Breast epithelium (tissue), 4 donors: ENCODE data around the gene CHMP4B. TPM values are rescaled to one million over a fixed set of nuclear protein-coding genes. Genes with fewer than 3 reads are reported as not detected.

ENCODE experiments used
- DNase-seq, 2 donors: peaks; one replicate each; pipeline ENCODE4 v3.0.0-alpha.2; 2019; ENCODE audit warnings: low spot score in 2 of 2
- H3K27ac ChIP-seq, 2 donors: fragments of 200-600 bp; sonication (generic) in 1 of 2; one replicate each; pipeline ENCODE4 v1.5.1; 2016 to 2019; ENCODE audit warnings: mild to moderate bottlenecking in 1 of 2
- H3K27me3 ChIP-seq, 2 donors: fragments of 200-600 bp; sonication (generic) in 1 of 2; one replicate each; pipeline versions ENCODE4 v1.5.1 to v1.6.0; 2017 to 2019; ENCODE audit warnings: control low read depth in 1 of 2, mild to moderate bottlenecking in 1 of 2
- H3K36me3 ChIP-seq: fragments of 200-600 bp; one replicate; pipeline ENCODE4 v1.5.1; 2019
- H3K4me1 ChIP-seq, 2 donors: fragments of 200-600 bp; sonication (generic); one replicate each; pipeline ENCODE4 v1.5.1; 2016 to 2019; ENCODE audit warnings: control low read depth in 1 of 2
- H3K4me3 ChIP-seq, 3 donors: fragments of 200-600 bp; sonication (generic); 1 replicate in 2 of 3; 2 replicates in 1 of 3; pipeline ENCODE4 v1.5.1; 2016 to 2019; ENCODE audit warnings: mild to moderate bottlenecking in 3 of 3, moderate library complexity in 2 of 3
- H3K9me3 ChIP-seq, 2 donors: fragments of 200-600 bp; sonication (generic) in 1 of 2; one replicate each; pipeline ENCODE4 v1.5.1; 2016 to 2019; ENCODE audit warnings: control low read depth in 1 of 2
- CTCF ChIP-seq, 3 donors: fragments of 450-650 bp; IDR thresholded peaks; one replicate each; pipeline ENCODE4 v1.5.1; 2016 to 2017; ENCODE audit warnings: antibody characterized with exemption in 3 of 3, mild to moderate bottlenecking in 3 of 3, moderate library complexity in 3 of 3
- POLR2A ChIP-seq: fragments of 450-650 bp; IDR thresholded peaks from one replicate; pipeline ENCODE4 v1.6.1; 2016; ENCODE audit warnings: antibody characterized with exemption, mild to moderate bottlenecking, moderate library complexity
- POLR2AphosphoS5 ChIP-seq, 3 donors: sonication (generic); formaldehyde crosslinking; IDR thresholded peaks; one replicate each; pipeline ENCODE4 v1.6.1; 2017; ENCODE audit warnings: antibody characterized with exemption in 3 of 3
- intact Hi-C: fragments of 100-400 bp; cut with DNase I; formaldehyde crosslinking; loops from one replicate; pipeline ENCODE4 v1.15.1; 2023; ENCODE audit warnings: low total_unique reads
- total RNA-seq, 3 donors: library from RNA; depleted of rRNA; stranded (reverse); fragments of >200 nt; gene quantifications; one replicate each; pipeline ENCODE4 v1.1.0, GENCODE V29; 2016

Gene CHMP4B
- total RNA-seq, 3 donors from 2014 or later, result 76.4 to 106 (median 95.4) TPM

GRCh38 chr20:33866398-33867100 lies 55.4 kb downstream of the CHMP4B start:
- Histone ChIP-seq H3K36me3 (no peaks in the 10 kb centered on the region), H3K9me3 (no peaks in the 10 kb centered on the region), H3K4me3 (no peak overlapping the region), H3K27ac (no peak overlapping the region), H3K27me3 (no peaks in the 10 kb centered on the region), H3K4me1 (no peaks in the 10 kb centered on the region)
- TF ChIP-seq POLR2AphosphoS5 (IDR thresholded peaks at IDR 0.05) (no peak), POLR2A (no peak), CTCF (IDR thresholded peaks at IDR 0.05) (no peak)
- DNase-seq, result no peak
- intact Hi-C loops, result no loop called here

- Histone ChIP-seq H3K4me1 (no peaks in the 10 kb centered on the region), H3K9me3 (no peaks in the 10 kb centered on the region), H3K27me3 (no peaks in the 10 kb centered on the region), H3K36me3 (no peaks in the 10 kb centered on the region), H3K27ac (no peak overlapping the region), H3K4me3 (no peak overlapping the region)
- no peak for DNase-seq
- no peak for TF ChIP-seq POLR2AphosphoS5 (IDR thresholded peaks at IDR 0.05)
- no peak for TF ChIP-seq POLR2A
- no peak for TF ChIP-seq CTCF (IDR thresholded peaks at IDR 0.05)
- intact Hi-C loops, result no loop called here
These were observed 56.9 kb downstream of the CHMP4B start for GRCh38 chr20:33868042-33868441.

GRCh38 chr20:33868595-33868994 lies 57.4 kb downstream of the CHMP4B start:
- Histone ChIP-seq H3K4me3 (no peak overlapping the region), H3K36me3 (no peaks in the 10 kb centered on the region), H3K4me1 (no peaks in the 10 kb centered on the region), H3K9me3 (no peaks in the 10 kb centered on the region), H3K27ac (no peak overlapping the region), H3K27me3 (no peaks in the 10 kb centered on the region)
- no peak for TF ChIP-seq POLR2AphosphoS5 (IDR thresholded peaks at IDR 0.05)
- TF ChIP-seq CTCF (IDR thresholded peaks at IDR 0.05), result no peak
- TF ChIP-seq POLR2A, result no peak
- intact Hi-C loops, result no loop called here
- no peak for DNase-seq

- no peak for DNase-seq
- H3K9me3 ChIP-seq, result no peaks in the 10 kb centered on the region
- intact Hi-C loops, result no loop called here
- H3K4me1 ChIP-seq, result no peaks in the 10 kb centered on the region
- no peak overlapping the region for H3K4me3 ChIP-seq
- TF ChIP-seq POLR2AphosphoS5 (IDR thresholded peaks at IDR 0.05) (no peak), CTCF (IDR thresholded peaks at IDR 0.05) (no peak), POLR2A (no peak)
- no peaks in the 10 kb centered on the region for H3K36me3 ChIP-seq
- H3K27me3 ChIP-seq, result no peaks in the 10 kb centered on the region
- no peak overlapping the region for H3K27ac ChIP-seq
These were observed 58.1 kb downstream of the CHMP4B start for GRCh38 chr20:33869283-33869682.

GRCh38 chr20:33871362-33871761 lies 60.2 kb downstream of the CHMP4B start:
- H3K27ac ChIP-seq, result no peak overlapping the region
- intact Hi-C loops, result no loop called here
- H3K9me3 ChIP-seq, result no peaks in the 10 kb centered on the region
- H3K36me3 ChIP-seq, result no peaks in the 10 kb centered on the region
- no peak for DNase-seq
- H3K4me1 ChIP-seq, result no peaks in the 10 kb centered on the region
- H3K4me3 ChIP-seq, result peak overlapping the region; percentile 6 to 33 (median 9)
- no peaks in the 10 kb centered on the region for H3K27me3 ChIP-seq
- TF ChIP-seq POLR2AphosphoS5 (IDR thresholded peaks at IDR 0.05), result no peak
- no peak for TF ChIP-seq POLR2A
- no peak for TF ChIP-seq CTCF (IDR thresholded peaks at IDR 0.05)
